Kidney capillary endothelial cell (primary cell): ENCODE results near the gene ERCC2.
"Not testable (repeated sequence)": the region's sequence is repeated elsewhere in the genome, so short reads cannot be mapped to it uniquely, and the experiment has no call there.

ENCODE experiments used
- DNase-seq: peaks from one replicate; pipeline ENCODE4 v3.0.0-alpha.2; 2018; ENCODE audit warnings: low spot score

The ERCC2 gene

DNA sequence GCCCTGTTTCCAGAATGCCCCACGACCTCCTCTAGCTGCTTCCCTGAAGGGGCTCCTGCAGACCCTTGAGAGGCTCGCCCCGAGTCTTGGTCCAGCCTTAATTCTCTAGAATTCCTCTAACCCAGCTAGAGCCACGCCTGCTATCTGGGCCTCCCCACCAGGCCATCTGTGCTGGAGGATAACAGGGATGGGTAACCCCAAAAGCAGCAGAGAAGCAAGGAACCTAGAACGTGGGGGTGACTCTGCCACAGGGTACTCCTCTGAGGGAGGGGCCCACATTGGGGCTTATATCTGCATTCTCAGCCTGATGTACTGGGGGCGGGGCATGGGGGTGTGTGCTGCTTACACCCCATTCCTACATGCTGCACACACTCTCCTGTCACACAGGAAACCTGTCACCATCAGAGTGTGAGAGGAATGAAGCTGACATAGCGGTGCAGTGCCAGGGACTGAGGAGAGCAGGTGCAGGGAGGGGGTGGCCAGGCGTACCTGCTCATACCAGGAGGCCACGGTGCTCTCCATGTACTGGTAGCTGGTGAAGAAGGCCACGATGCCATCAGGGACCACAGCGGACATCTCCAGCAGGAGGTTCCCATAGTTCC, 16.0 kb downstream of the ERCC2 start:
- DNase-seq: no peak

DNA sequence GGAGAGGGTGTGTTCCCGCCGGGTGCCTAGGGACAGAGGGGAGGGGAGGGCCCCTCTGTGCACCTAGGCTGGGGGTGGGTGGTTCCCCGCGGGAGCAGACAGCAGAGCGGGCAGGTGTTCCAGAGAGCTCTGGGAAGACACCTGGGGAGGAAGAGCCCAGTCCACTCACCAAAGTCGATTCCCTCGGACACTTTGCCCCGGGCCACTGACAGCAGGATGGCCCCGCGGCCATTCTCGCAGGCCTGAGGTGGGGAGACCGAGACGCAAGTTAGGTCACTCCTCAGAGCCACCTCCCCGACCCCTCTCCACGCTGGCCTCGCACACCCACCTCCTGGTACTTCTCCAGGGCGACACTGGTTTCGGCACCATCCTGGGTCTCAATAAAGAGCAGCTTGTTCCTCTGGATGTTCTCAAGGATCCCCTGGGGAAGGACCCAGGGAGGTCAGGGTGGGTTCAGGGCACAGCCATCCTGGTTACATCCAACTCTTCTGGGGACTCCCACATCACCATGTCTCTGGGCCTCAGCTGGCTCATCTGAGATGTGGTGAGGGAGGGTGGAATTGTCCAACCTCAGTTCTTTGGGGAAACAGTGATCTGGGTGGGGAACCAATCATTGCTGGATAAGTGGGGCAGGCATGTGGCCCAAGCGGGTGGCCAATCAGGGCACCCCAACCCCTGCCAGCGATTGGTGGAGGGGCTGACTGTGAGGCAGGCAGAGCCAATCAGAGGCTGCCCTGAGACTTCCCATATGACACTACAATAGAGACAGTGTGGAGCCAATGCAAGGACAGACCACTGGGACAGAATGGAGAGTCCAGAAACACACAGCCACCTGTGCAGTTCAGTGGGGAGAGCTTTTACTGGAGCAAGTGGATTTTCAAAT, 17.2 kb downstream of the ERCC2 start:
- DNase-seq: no peak

DNA sequence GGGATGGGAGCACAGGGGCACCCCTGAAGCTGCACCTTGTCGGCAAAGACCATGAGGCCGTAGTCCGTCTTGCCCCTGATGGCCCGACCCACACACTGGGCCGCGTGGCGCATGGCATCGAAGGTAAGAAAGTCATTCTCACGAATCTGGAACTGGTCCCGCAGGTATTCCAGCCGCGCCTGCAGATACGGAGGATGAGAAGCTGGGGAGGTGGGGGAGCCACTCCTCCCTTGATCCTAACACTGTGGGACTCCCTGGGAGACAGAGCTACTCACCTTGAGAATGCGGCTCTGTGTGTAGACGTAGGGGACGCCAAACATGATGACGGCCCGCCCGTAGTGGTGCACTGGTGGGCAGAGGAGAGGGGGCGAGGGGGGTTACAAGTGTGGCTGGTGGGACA, 17.9 kb downstream of the ERCC2 start:
- no peak for DNase-seq

DNA sequence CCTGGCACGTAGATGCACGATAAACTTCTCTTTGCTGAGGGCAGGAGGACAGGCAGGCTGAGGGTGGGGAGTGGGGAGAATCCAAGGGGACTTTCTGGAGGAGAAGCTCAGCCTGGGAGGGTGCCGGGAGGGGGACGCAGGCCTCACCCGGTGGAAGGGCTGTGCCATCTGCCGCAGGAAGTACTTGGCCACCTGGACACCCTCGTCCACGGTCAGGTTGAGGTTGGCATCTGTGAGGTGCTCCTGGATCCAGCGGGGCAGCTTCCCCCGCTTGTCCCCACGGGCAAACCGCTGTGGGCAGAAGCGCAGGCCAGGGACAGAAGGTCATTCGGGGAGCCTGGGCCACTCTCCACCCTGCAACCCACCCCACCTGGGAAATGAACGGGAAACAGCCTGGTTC, 18.3 kb downstream of the ERCC2 start:
- no peak for DNase-seq

DNA sequence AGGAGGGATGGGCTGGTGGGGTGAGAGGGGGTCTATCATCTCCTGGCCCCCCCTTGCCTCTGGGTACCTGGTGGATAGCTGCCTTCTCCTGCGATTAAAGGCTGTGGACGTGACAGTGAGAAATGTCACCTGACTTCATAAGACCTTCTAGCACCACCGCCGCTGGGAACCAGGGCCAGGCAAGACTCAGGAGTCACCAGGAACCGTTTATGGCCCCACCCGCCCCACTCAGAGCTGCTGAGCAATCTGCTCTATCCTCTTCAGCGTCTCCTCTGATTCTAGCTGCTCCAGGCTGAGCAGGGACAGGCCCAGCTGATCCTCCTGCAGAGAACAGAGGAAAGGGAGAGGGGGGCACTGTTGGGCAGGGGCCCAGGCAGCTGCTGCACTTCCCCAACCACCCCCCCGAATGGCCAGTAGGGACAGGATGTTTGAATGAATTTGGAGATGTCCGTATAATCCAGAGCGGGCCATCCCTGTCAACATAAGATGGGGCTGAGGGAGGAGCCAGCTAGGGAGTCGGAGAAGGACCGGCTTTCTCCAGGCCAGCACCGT, 18.9 kb downstream of the ERCC2 start:
- no peak for DNase-seq

DNA sequence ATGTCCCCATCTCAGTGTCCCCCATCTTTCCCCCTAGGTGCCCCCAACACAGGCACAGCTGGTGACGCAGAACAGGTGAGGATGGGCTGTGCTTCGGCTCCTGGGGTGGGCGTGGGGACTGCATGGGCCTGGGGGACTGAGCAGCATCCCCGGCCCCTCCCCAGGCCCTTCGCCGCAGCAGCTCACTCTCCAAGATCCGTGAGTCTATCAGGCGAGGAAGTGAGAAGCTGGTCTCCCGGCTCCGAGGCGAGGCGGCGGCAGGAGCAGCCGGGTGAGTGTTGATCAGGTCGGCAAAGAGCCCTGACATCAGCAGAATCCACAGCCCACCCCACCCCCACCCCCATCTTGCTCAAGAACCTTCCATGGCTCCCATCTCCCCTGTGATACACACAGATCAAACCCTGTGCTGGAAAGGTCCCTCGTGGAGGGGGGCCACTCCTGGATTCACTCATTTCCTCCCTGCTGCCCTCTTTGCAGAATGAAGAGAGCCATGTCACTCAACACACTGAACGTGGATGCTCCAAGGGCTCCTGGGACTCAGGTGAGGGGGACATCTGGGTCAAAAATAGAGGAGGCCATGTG, 19.8 kb downstream of the ERCC2 start:
- no peak for DNase-seq

DNA sequence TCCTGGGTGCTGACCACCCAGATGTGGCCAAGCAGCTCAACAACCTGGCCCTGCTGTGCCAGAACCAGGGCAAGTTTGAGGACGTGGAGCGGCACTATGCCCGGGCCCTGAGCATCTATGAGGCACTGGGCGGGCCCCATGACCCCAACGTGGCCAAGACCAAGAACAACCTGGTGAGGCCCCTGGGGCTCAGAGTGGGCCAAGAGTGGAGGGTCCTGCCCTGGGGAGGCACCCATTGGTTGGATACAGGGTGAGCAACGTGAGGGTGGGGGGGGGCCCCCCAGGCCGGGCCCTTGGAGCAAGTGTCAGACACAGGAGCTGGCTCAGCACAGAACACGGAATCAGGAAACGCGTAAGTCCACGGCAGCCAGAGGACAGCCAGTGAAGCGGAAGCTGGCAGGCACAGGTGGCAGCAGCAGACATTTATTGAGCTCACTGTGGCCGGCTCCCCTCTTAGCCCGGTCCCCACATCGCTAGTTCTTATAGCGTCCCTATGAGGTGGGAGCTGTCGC, 20.9 kb downstream of the ERCC2 start:
- no peak for DNase-seq

DNA sequence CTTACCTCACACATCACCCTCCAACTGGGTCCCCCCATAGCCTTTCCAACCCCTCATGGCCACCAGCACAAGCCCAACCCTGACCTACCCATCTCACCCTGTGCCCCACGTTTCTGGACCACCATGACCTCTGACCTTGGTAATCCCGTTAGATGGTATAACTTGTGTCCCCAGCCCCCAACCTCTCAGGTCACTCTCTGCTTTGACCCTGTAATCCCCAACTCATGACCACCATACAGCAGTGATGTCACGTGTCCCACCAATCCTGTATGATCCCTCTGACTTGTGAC, 21.3 kb downstream of the ERCC2 start:
- no peak for DNase-seq

DNA sequence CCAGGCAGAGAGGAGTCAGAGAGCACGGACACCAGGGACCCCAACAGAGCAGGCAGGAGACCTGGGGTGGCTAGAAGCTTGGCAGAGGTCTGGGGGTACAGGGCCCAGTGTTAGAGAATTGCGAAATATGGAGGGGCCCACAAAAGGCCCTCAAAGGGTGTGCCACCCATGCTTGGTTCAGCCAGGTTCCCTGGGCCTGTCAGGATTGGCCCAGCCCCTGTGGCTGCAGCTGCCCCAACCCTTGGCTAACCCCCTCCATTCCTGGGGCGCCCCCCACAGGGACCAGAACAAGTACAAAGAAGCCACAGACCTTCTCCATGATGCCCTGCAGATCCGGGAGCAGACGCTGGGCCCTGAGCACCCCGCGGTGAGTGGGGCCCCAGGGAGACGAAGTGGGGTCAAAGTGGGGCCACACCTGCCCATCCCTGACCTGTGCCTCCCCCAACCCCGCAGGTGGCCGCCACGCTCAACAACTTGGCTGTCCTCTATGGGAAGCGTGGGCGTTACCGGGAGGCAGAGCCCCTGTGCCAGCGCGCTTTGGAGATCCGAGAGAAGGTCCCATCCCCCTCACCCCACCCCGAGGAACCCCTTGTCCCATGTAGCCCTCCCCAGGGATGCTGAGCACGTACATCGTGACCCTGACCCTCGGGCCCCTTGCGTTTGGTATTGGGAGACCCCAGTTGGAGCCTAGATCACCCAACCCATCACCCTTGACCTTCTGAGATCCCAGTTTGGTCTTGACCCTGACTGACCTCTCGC, 21.8 kb downstream of the ERCC2 start:
- no peak for DNase-seq

DNA sequence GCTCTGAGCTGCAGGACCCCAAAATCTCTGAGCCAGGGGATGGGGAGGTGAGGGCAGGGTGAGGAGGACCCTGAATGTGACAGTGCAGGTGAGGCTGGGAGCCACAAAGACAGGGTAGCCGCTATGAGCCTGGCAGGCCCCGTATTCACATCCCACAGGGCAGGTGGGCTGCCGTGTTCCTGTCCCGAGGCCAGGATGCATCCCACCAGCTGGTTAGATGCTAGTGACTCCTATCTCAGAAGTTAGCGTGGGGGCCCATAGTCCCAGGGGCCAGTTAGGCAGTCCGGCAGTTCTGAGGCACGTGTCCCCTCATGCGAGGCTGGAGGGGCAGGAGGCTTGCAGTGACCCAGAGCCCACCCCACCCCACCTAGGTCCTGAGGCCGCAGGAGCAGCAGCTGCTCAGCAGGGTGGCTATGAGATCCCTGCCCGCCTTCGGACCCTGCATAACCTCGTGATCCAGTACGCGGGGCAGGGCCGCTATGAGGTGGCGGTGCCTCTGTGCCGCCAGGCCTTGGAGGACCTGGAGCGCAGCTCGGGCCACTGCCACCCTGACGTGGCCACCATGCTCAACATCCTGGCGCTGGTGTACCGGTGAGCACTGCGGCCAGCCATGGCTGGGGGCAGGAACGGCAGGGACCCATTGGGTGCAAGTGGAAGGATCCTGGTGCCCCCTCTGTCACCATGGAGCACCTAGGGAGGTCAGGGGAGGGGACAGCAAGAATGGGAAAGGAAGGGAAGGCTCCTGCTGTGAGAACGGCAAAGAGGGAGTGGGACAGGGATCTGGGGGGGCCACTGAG, 22.6 kb downstream of the ERCC2 start:
- no peak for DNase-seq

DNA sequence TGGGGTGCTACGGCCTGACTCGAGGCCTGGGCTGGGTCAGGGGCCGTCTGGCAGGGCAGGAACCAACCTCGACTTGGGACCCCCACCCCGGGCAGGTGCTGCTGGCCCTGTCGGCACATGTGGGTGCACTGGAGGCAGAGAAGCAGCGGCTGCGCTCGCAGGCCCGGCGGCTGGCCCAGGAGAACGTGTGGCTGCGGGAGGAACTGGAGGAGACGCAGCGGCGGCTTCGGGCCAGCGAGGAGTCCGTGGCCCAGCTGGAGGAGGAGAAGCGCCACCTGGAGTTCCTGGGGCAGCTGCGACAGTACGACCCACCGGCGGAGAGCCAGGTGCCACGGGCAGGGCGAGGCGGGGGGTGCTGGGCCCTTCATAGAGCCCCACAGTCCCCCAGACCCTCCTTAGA, 23.9 kb downstream of the ERCC2 start:
- DNase-seq: no peak

DNA sequence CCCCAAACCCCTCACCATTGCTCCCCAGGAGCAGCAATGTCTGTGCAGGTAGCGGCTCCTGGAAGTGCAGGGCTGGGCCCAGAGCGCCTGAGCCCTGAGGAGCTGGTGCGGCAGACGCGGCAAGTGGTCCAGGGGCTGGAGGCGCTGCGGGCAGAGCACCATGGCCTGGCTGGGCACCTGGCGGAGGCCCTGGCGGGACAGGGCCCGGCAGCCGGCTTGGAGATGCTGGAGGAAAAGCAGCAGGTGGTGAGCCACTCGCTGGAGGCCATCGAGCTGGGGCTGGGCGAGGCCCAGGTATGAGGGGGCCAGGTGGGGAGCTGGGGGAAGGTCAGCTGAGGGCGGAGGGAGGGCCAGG, 24.9 kb downstream of the ERCC2 start:
- DNase-seq: no peak

DNA sequence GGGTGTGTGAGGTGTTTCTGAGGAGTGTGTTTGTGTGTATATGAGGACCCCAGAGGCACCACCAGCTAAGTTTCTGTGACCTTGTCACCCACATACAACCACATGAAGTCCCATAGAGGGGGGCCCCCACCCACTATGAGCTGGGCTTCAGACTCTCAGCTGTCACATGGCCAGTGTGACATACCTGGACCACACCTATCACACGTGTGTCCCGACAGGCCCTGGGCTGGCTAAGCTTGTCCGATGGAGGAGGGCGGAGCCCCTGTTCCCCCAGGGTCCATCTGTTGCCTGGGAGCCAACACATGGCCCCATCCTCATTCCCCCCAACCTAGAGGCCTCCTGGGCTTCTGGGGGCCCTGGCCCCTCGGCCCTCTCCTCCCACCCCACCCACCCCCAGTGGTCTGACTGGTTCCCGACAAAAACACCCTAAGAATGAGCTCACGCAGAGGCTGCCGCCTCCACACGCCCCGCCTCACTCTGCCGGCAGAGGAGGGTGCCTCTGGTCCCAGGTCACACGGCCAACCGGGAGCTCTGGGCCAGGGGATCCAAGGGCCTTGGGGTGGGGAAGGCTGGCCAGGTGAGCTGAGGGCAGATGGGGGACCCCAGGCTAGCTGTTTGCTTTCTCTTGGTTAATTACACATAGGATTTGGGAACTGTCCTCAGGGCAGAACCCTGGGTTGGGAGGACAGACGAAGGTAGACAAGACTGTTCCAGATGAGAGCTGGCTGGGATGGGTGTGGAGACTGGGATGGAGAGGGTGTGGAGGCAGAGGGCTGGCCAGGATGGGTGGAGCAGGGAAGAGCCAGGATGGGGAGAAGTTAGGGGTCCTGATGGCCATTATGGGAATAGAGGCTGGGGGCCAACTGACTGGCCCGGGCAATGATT, 25.5 kb downstream of the ERCC2 start:
- no peak for DNase-seq

DNA sequence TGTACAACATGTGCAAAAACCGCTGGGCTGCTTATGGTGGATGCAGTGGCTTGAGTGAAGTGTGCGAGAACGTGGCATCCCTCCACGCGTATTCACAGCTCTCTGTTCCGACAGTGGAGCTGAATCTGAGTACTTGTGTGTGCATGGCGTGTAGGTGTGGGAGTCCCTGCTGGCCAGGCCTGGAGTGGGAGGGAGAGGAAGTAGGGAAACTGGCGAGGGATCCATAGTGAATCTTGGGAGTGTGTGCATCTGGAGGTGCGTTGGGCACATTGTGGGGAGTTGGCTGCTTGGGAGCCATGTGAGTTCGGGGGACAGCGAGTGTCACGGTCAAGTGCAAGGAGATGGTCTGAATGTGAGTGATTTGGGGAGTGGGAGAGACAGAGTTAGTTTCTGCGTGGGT, 27.5 kb downstream of the ERCC2 start:
- DNase-seq: no peak

DNA sequence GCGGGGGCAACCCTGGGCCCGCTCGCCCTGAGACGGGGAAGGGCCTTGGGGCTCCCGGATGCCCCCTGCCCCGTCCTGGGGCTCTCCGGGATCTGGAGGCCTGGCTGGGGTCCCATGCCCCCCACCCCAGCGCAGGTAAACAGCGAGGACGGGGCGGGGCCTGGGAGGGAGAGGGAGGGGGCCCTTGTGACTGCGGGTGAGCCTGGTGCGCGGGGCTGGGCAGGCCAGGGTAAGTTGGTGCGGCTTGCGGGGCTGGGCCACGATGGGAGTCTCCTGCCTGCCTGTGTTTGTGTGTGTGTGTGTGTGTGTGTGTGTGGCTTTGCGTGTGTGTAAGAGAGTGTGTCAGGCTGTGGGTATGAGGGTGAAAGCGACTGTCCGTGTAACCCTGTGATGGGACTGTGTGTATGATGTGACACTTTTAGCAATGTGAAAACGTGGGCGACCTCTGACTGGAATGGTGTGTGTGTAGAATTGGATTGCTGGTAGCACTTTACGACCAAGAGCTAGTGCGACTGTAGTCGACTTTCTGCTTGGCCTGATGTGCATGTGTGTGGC, 29.4 kb downstream of the ERCC2 start:
- no peak for DNase-seq

DNA sequence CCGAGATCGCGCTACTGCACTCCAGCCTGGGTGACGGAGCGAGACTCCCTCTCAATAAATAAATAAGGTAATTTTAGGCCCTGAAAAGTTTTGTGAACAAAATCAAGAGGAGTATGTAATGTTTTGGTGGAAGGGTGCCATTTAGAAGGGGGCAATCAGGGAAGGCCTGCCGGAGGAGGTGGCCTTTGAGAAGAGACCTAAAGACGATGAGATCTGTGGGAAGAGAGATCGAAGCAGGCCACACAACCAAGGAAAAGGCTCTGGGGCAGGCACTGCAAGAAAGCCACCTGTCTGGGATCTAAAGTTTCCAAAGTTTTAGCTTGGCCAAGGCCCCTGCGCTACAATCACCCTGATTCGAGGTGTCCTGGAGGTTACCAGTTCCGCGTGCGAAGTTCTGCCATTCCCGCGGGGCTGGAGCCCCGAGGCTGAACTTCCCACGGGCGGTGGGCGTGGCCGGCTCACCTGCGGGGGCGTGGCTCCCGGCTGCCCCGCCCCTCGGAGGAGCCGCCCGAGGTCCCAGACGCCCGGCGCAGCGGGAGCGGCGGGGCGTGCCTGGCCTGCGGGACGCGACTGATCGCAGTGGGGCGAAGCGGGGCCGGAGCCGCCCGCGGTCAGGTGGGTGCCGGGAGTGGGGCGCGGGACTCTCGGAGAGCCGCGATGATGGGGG, 30.0 kb downstream of the ERCC2 start, which contains the start of gene KLC3:
Gene KLC3 (plus strand): TSS at position 519 of the 667 bp plus-strand sequence. CDS start 4,792 bp downstream, outside the sequence.
- DNase-seq: no peak

DNA sequence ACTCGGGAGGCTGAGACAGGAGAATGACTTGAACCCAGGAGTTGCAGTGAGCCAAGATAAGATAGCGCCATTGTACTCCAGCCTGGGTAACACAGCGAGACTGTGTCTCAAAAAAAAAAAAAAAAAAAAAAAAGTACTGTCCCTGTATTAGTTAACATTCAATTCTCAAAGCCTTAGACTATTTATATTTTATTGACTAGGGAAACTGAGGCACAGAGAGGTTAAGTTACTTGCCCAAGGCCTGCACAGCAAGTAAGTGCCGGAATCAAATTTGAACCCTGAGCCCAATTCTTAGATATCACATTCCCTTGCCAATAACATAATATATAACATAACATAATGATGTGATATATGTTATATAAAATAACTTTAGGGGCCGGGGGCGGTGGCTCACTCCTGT, 30.7 kb downstream of the ERCC2 start:
- DNase-seq: no peak

DNA sequence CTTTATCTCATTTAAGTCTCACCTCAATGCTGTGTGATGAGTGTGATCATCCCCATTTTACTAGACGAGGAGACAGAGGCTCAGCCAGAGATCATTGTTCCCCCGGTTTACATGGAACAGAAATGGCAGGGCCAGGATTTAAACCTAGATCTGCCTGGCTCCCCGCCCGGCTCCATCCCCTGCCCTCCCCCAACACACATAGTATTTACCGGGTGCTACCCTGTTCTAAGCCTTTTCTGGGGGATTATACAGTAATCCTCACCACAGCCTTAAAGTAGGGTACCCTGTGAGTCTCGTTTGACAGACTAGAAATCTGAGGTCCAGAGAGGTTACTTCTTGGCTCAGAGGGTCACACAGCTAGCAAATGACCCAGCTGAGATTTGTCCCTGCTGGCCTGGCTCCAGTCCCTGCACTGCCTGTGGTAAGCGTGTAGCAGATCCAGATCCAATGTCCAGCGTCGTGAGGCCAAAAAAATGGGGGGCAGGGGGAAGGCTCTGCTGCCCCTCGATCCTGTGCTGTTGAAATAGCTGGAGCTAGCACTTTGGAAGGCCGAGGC, 33.6 kb downstream of the ERCC2 start:
- DNase-seq: no peak

DNA sequence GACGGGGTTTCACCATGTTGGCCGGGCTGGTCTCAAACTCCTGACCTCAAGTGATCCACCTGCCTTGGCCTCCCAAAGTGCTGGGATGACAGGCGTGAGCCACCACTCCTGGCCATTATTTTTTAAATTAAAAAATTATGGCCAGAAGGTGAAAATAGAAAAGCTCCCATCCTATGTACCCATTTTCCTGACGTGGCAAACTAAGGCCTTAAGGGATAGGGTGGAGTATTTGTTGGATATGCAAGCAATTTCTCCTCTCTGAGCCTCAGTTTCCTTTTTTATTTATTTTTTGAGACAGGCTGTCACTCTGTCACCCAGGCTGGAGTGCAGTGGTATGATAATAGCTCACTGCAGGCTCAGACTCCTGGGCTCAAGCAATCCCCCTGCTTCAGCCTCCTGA, 35.5 kb downstream of the ERCC2 start:
- DNase-seq: not testable (repeated sequence)
